ENCODE data around the gene TBC1D22A. TPM values are rescaled to one million over a fixed set of nuclear protein-coding genes. Genes with fewer than 3 reads are reported as not detected.

The TBC1D22A gene
- total RNA-seq, 1 experiment from 2014 or later = 32.6 TPM

- Histone ChIP-seq H3K36me3 (ENCODE audit: control insufficient read depth, insufficient read depth, low read length) (no peaks in the 10 kb centered on the region), H3K27me3 (replicated peaks; ENCODE audit: control insufficient read depth, insufficient read depth, low read length) (no peaks in the 10 kb centered on the region), H3K4me3 (ENCODE audit: low read depth, low read length) (no peak overlapping the region), H3K9me3 (no peaks in the 10 kb centered on the region), H3K4me1 (no peaks in the 10 kb centered on the region)
- Mint-ChIP-seq H3K9me3 (ENCODE audit: unreplicated experiment) (no peaks in the 10 kb centered on the region), H3K4me1 (ENCODE audit: low read depth, unreplicated experiment) (peaks cover 6% of the 10 kb centered on the region), H3K27me3 (ENCODE audit: insufficient read depth, unreplicated experiment) (no peaks in the 10 kb centered on the region), H3K36me3 (ENCODE audit: insufficient read depth, unreplicated experiment) (peaks cover 11% of the 10 kb centered on the region), H3K27ac (ENCODE audit: unreplicated experiment) (no peak overlapping the region), H3K4me3 (ENCODE audit: unreplicated experiment) (no peak overlapping the region)
- ChIA-PET CTCF (no interaction called here), POLR2A (no interaction called here)
- intact Hi-C loops (cut with micrococcal nuclease; ENCODE audit: unreplicated experiment) = no loop called here
- no TSS peak for BruUV-seq (replicated peaks)
- DNase-seq = no peak
- TF ChIP-seq CTCF (IDR thresholded peaks at IDR 0.05; ENCODE audit: insufficient read depth in 1 of 2, low read depth in 1 of 2, low read length in 1 of 2, severe bottlenecking in 1 of 2, unreplicated experiment in 1 of 2) = no peak
Observed at GRCh38 chr22:47046411-47047065, 284.1 kb downstream of the TBC1D22A start.

DNA sequence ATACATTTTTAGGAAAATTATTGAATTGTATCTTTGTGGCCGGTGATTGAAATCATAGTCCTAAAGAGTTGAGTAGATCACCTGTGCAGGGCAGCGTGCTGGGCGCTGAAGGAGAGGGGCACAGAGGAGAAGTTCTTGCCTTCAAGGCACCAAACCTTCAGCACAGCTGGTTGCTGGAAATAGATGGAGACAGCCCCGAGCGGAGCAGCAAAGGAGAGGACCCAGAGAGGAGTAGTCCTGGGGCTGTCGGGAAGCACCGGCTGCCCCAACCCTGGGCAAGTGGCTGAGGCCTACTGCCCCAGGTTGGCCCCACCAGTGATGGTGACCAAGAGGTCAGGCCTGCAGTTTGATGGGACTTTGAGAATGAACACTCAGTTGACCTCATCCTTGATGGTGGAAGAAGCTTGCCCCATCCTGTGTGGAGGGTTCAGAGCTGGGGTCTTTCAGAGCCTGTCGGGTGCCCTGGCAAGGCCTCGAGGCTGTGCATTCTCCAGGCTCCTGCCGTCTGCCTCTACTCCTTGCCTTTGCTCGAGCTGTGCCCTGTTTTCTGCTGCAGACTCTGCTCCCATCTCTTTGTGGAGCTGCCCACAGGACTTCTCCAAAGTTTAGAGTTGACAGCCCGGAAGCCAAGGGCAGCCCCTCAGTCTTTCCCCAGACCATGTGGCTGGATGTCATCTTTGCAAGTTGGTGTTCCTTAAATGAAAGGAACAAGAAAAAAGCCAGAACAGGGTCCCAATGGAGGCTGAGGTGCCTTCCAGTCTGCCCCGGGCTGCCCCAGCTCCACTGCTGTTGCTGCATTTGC lies 285.1 kb downstream of the TBC1D22A start:
- Histone ChIP-seq H3K9me3 (no peaks in the 10 kb centered on the region), H3K4me1 (no peaks in the 10 kb centered on the region), H3K27me3 (replicated peaks; ENCODE audit: control insufficient read depth, insufficient read depth, low read length) (no peaks in the 10 kb centered on the region), H3K4me3 (ENCODE audit: low read depth, low read length) (no peak overlapping the region), H3K36me3 (ENCODE audit: control insufficient read depth, insufficient read depth, low read length) (no peaks in the 10 kb centered on the region)
- Mint-ChIP-seq H3K36me3 (ENCODE audit: insufficient read depth, unreplicated experiment) (peaks cover 11% of the 10 kb centered on the region), H3K27ac (ENCODE audit: unreplicated experiment) (no peak overlapping the region), H3K4me3 (ENCODE audit: unreplicated experiment) (no peak overlapping the region), H3K27me3 (ENCODE audit: insufficient read depth, unreplicated experiment) (no peaks in the 10 kb centered on the region), H3K9me3 (ENCODE audit: unreplicated experiment) (no peaks in the 10 kb centered on the region), H3K4me1 (ENCODE audit: low read depth, unreplicated experiment) (peaks cover 6% of the 10 kb centered on the region)
- intact Hi-C loops (cut with micrococcal nuclease; ENCODE audit: unreplicated experiment) = no loop called here
- DNase-seq = peak in 1 of 2 experiments; percentile 11
- POLR2A ChIA-PET = no interaction called here
- BruUV-seq (replicated peaks) = no TSS peak
- TF ChIP-seq CTCF (IDR thresholded peaks at IDR 0.05; ENCODE audit: insufficient read depth in 1 of 2, low read depth in 1 of 2, low read length in 1 of 2, severe bottlenecking in 1 of 2, unreplicated experiment in 1 of 2) = no peak
- CTCF ChIA-PET = no interaction called here

- no peak overlapping the region for H3K4me3 Mint-ChIP-seq (ENCODE audit: unreplicated experiment)
Observed at GRCh38 chr22:47048123-47049077, 285.9 kb downstream of the TBC1D22A start.

More at GRCh38 chr22:47048123-47049077, 285.9 kb downstream of the TBC1D22A start:
- H3K36me3 Mint-ChIP-seq (ENCODE audit: insufficient read depth, unreplicated experiment) = peaks cover 11% of the 10 kb centered on the region
- no peaks in the 10 kb centered on the region for H3K27me3 ChIP-seq (replicated peaks; ENCODE audit: control insufficient read depth, insufficient read depth, low read length)
- H3K9me3 Mint-ChIP-seq (ENCODE audit: unreplicated experiment) = no peaks in the 10 kb centered on the region
- no peaks in the 10 kb centered on the region for H3K36me3 ChIP-seq (ENCODE audit: control insufficient read depth, insufficient read depth, low read length)
- H3K9me3 ChIP-seq = no peaks in the 10 kb centered on the region
- H3K27me3 Mint-ChIP-seq (ENCODE audit: insufficient read depth, unreplicated experiment) = no peaks in the 10 kb centered on the region
- BruUV-seq (replicated peaks) = no TSS peak
- peaks cover under 1% of the 10 kb centered on the region for H3K4me1 Mint-ChIP-seq (ENCODE audit: low read depth, unreplicated experiment)
- ChIA-PET POLR2A (no interaction called here), CTCF (no interaction called here)
- H3K27ac Mint-ChIP-seq (ENCODE audit: unreplicated experiment) = no peak overlapping the region
- intact Hi-C loops (cut with micrococcal nuclease; ENCODE audit: unreplicated experiment) = no loop called here
- no peak for TF ChIP-seq CTCF (IDR thresholded peaks at IDR 0.05; ENCODE audit: insufficient read depth in 1 of 2, low read depth in 1 of 2, low read length in 1 of 2, severe bottlenecking in 1 of 2, unreplicated experiment in 1 of 2)
- H3K4me1 ChIP-seq = no peaks in the 10 kb centered on the region
- no peak overlapping the region for H3K4me3 ChIP-seq (ENCODE audit: low read depth, low read length)
- no peak for DNase-seq
